ENCODE data around the gene KIAA2012.
"Not testable (repeated sequence)": the region's sequence is repeated elsewhere in the genome, so short reads cannot be mapped to it uniquely, and the experiment has no call there.

Gene KIAA2012

GRCh38 chr2:202201220-202202160 lies 128.4 kb downstream of the KIAA2012 start:
- no peak for DNase-seq (ENCODE audit: low spot score)

- no peak for DNase-seq (ENCODE audit: low spot score)
These were observed 130.3 kb downstream of the KIAA2012 start for GRCh38 chr2:202203348-202203747.

- DNase-seq (ENCODE audit: low spot score): no peak
These were observed 131.8 kb downstream of the KIAA2012 start for GRCh38 chr2:202204855-202205254.

GRCh38 chr2:202208526-202208925 lies 135.5 kb downstream of the KIAA2012 start:
- no peak for DNase-seq (ENCODE audit: low spot score)

- DNase-seq (ENCODE audit: low spot score): no peak
These were observed 142.1 kb downstream of the KIAA2012 start for GRCh38 chr2:202215179-202215578.

- no peak for DNase-seq (ENCODE audit: low spot score)
These were observed 148.8 kb downstream of the KIAA2012 start for GRCh38 chr2:202221873-202222272.

- peak; percentile 24 for DNase-seq (ENCODE audit: low spot score)
These were observed 164.8 kb downstream of the KIAA2012 start for GRCh38 chr2:202237787-202238233.

GRCh38 chr2:202238234-202239197 lies 165.5 kb downstream of the KIAA2012 start, which contains the start of gene SUMO1:
TSS of gene SUMO1 (minus strand) at chr2:202238597. CDS start at chr2:202238451, 146 bp downstream.
- peak; percentile 96 for DNase-seq (ENCODE audit: low spot score)

GRCh38 chr2:202247710-202248109 lies 174.7 kb downstream of the KIAA2012 start:
- DNase-seq (ENCODE audit: low spot score): not testable (repeated sequence)

GRCh38 chr2:202249521-202250253 lies 176.6 kb downstream of the KIAA2012 start:
- DNase-seq (ENCODE audit: low spot score): peak; percentile 65

GRCh38 chr2:202251494-202251893 lies 178.4 kb downstream of the KIAA2012 start:
- no peak for DNase-seq (ENCODE audit: low spot score)

Data from putamen (tissue), 1 donor.